Erythroblast (primary cell): ENCODE results near the gene JAM3.

Source experiments
- GATA1 ChIP-seq: IDR thresholded peaks from 2 replicates; pipeline ENCODE4 v1.6.1; 2011; ENCODE audit warnings: low read depth, mild to moderate bottlenecking, control low read depth, low read length, moderate library complexity
- POLR2A ChIP-seq: IDR thresholded peaks from 2 replicates; pipeline ENCODE4 v1.6.1; 2011; ENCODE audit warnings: mild to moderate bottlenecking, low read length

- TF ChIP-seq POLR2A: no peak
- TF ChIP-seq GATA1: no peak
Measured at GRCh38 chr11:134038897-134039470, 29.9 kb upstream of the JAM3 start.
